Tibial nerve (tissue), 4 donors: Measurements from ENCODE around the gene PCDH12.

Experiments used
- EP300 ChIP-seq, 2 donors: sonication (generic); formaldehyde crosslinking; IDR thresholded peaks; one replicate each; pipeline ENCODE4 v1.6.1; 2017; ENCODE audit warnings: antibody characterized with exemption in 2 of 2, mild to moderate bottlenecking in 1 of 2
- POLR2A ChIP-seq, 2 donors: fragments of 450-650 bp; IDR thresholded peaks; one replicate each; pipeline ENCODE4 v1.6.1; 2017; ENCODE audit warnings: antibody characterized with exemption in 2 of 2, mild to moderate bottlenecking in 2 of 2, moderate library complexity in 2 of 2
- TF ChIP-seq, protein P1 (sequence below), 5 experiments: fragments of 200-600 bp in 3 of 5; fragments of 450-650 bp in 2 of 5; sonication (generic) in 3 of 5; IDR thresholded peaks; one replicate each; pipeline ENCODE4 v1.5.1; 2016 to 2019; ENCODE audit warnings: antibody characterized with exemption in 5 of 5, mild to moderate bottlenecking in 3 of 5, moderate library complexity in 2 of 5

GRCh38 chr5:141916522-141916921 is 41.5 kb downstream of the PCDH12 start:
- TF ChIP-seq, protein P1, sequence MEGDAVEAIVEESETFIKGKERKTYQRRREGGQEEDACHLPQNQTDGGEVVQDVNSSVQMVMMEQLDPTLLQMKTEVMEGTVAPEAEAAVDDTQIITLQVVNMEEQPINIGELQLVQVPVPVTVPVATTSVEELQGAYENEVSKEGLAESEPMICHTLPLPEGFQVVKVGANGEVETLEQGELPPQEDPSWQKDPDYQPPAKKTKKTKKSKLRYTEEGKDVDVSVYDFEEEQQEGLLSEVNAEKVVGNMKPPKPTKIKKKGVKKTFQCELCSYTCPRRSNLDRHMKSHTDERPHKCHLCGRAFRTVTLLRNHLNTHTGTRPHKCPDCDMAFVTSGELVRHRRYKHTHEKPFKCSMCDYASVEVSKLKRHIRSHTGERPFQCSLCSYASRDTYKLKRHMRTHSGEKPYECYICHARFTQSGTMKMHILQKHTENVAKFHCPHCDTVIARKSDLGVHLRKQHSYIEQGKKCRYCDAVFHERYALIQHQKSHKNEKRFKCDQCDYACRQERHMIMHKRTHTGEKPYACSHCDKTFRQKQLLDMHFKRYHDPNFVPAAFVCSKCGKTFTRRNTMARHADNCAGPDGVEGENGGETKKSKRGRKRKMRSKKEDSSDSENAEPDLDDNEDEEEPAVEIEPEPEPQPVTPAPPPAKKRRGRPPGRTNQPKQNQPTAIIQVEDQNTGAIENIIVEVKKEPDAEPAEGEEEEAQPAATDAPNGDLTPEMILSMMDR (IDR thresholded peaks at IDR 0.05), result no peak
- no peak for TF ChIP-seq EP300 (IDR thresholded peaks at IDR 0.05)
- no peak for TF ChIP-seq POLR2A (IDR thresholded peaks at IDR 0.05)
